ENCODE measurements around the gene BCKDK.

The BCKDK gene

DNA sequence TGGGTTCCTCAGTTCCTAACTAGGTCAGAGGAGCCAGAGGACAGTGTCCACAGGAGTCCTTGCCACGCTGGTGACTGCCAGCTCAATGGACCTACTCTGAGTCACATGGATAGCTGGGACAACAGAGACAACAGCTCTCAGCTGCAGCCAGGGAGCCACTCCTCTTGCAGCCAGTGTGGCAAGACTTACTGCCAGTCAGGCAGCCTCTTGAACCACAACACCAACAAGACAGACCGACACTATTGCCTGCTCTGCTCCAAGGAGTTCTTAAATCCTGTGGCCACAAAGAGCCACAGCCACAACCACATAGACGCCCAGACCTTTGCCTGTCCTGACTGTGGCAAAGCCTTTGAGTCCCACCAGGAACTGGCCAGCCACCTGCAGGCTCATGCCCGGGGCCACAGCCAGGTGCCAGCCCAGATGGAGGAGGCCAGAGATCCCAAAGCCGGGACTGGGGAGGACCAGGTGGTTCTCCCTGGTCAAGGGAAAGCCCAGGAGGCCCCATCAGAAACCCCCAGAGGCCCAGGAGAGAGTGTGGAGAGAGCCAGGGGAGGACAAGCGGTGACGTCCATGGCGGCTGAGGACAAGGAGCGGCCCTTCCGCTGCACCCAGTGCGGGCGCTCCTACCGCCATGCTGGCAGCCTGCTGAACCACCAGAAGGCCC lies 27.3 kb upstream of the BCKDK start:
- no peak for DNase-seq

- DNase-seq = no peak
Observed at GRCh38 chr16:31081428-31082351, 26.5 kb upstream of the BCKDK start.

GRCh38 chr16:31082368-31083045 lies 25.7 kb upstream of the BCKDK start:
- DNase-seq = no peak

GRCh38 chr16:31083081-31083480 lies 25.1 kb upstream of the BCKDK start:
- no peak for DNase-seq

- no peak for DNase-seq
Observed at GRCh38 chr16:31083556-31083955, 24.6 kb upstream of the BCKDK start.

DNA sequence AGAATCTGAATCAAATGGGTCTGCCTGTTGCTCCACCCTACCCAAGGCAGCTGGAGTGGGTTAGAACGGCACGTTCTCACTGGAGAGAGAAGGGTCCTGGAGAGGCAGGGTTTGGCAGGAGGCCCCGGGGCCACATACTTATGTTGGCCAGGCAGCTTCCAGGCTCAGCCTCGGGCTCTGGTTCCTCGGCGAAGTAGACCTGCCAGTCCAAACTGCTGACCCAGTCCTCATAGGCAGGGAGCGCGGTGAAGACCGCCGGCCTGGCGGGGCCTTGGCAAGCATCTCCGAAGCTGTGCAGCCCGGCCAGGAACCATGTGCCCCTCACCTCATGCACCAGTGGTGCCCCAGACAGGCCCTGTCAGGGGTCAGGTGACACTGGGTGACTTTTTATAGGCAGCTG lies 24.2 kb upstream of the BCKDK start:
- no peak for DNase-seq

GRCh38 chr16:31084584-31085302 lies 23.4 kb upstream of the BCKDK start:
- no peak for DNase-seq

DNA sequence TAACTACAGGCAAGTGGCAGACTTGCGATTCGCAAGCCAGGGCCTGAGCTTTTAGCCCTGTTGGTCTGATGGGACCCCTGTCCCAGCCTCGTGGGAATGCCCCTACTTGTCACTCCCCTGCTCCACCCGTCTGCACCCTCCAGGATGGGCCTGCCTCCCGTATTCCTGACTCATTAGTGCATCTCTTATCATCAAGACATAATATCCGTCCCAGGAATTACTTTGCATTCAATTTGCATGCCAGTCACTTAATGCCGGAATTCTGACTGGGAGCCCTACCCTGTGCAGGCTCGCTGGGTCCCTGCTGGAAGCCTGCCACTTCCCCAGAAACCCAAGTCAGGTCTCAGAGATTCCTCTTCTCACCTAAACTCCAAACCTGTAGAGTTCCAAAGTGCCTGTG lies 22.8 kb upstream of the BCKDK start:
- no peak for DNase-seq

DNA sequence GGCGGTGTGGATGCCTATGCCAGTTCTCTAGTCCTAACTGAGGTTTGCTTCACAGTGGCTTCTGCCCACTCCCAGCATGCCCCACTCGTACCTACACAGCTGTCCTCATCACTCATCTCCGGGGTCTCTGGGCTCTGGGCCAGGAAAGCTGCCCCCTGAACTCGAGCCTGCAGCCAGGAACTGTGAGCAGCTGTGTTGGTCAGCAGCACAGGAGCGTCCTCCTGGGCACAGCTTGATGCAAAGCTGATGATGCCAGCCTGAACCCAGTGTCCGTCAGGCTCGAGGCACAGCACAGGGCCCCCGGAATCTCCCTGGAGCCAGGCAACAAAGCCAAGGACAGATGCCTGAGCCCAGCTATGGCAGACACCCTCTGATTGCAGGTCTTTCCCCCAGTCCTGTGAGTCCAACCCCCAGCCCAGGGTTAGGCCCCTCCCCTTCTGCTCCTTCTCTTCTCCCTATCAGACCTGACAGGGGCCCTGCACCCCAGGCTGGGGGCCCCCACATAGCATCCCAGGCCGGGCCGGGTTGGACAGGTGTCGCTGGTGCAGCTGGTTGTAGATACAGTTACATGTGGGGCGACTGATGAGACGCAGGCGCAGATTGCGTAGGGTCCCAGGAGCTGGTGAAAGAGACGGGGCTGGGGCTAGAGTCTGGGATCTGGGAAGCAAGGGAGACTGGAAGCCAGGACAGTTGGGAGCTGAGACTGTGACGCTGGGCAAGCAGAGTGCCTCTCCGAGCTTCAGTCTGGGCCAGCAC lies 22.1 kb upstream of the BCKDK start:
- no peak for DNase-seq

GRCh38 chr16:31086629-31086906 lies 21.6 kb upstream of the BCKDK start:
- DNase-seq = no peak

DNA sequence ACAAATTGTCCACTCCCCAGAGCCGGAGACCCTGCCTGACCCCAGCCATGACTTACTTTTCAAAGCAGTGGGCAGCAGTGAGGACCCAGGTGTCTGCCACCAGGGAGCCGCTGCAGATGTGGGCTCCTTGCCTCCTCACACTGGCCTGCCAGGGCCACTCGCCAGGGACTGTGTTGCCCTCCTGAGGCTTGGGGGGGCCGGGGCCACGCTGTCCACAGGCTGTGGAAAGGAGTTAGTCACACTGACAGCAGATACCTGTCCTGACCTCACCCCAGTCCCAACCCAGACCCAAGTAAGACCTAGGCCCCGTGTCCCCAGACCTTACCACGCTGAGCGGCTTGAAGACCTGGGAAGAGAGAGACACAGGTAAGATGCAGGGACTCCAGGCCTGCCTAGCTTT lies 20.7 kb upstream of the BCKDK start:
- no peak for DNase-seq

DNA sequence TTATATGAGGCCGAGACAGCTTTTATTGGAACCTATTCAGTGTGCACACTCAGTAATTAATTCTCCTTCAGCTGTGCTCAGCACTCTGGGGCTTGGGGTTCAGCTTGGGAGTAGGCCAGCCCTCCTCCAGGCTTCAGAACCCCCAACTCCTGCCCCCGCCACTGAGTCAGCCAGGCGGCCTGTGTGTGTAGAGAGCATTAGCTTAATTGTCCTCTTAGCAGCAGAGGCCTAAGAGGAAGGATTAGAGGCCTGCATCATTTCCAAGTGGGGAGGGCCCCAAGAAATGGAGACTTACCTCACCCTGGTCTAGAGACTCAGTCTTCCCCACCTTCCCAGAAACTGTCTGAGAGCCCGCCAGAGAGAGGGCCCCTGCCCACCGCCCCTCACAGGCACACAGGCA lies 20.2 kb upstream of the BCKDK start:
- DNase-seq = no peak

DNA sequence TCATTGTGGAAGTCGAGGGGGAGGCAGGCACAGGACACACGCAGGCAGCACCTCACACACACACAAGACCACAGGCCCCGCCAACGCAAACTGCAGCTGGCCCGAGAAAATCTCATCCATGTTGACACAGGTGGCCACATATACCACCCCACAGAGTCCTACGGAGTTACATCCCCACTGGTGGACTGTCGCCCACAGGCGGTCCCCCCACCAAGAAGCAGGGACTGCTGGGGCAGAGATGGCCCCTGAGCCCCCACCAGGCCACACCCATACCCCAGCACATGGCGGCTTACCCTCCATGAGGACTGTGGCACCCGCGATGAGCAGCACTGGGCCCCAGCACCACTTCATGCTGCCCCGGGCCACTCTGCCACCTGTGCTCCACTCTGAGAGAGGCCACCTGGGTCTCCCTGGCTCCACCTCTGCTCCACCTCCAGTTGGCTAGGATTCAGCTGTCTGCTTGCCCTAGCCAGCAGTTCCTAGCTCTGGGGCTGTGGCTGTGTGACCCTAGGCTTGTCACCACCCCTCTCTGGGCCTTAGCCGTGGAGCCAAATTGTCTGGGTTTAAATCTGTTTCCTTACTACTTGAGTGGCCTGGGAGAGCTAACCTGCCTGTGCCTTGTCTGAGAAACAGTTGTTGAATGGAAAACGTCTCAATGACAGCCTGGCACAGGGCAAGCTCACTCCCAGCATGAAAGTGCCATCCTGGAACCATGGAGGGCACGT lies 19.6 kb upstream of the BCKDK start, which contains the start of gene PRSS53:
Gene PRSS53 (minus strand): TSS at position 485 of the 725 bp plus-strand sequence. CDS start 134 bp downstream, at position 351.
- no peak for DNase-seq

DNA sequence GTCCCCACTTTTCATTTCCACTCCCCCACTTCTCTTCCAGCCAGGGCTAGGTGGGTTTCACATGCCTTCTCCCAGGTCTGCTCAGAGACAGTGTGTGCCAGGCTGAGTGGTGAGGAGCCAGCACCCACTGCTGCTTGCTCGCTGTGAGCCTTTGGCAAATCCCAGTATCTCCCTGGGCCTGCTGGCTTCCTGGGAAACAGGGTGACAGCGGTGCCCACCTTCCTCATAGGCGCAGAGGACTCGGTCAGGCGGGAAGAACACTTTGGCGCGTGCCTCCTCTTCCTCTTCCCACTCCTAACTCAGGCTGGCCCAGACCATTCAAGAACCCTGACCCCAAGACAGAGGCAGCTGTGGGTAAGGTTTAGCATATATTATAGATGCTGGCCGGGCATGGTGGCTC lies 19.0 kb upstream of the BCKDK start:
- DNase-seq = no peak

DNA sequence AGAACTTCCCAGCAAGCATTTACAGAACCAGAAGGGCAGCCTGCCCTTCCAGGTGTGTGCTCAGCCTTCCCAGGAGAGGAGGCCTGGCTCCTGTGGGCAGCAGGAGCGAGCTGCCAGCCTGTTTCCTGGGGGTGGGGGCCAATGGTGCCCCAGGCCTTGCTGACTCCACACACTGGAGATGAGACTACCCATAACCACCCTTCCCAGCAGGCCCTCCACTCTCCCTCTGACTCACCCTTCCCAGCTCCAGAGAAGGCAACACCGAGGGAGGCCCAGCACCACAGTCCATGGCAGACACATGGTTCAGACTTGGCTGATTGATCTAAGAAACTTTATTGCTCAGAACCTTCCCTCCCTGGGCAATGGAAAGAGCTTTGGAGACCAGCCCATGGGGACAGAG lies 17.6 kb upstream of the BCKDK start:
- DNase-seq = no peak

GRCh38 chr16:31092330-31092729 lies 15.9 kb upstream of the BCKDK start:
- no peak for DNase-seq

DNA sequence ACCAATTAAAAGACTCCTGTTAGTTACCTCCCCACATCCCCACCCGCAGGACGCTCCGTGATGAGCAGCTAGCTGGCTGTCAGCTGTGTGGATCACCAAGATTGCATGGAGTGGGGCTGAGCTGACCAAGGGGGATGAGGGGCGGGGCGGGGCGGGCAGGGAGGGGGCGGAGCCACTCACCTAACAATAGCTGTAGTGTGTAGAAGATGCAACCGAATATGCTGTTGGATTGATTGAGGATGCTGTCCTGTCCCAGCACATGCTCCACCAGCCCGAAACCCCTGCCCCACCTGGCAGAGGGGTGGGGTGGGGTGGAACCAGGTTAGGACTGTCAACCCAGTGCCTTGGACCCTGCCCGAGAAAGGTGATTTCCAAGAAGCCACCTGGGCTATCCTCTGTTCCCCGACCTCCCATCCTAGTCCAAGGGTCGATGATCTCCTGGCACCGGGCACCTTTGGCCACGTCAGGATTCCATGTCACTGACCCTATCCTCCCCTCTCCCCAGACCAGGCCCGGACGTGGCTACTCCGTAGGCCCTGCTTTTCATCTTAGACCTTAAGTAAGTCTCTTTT lies 15.0 kb upstream of the BCKDK start:
- no peak for DNase-seq

GRCh38 chr16:31094088-31094423 lies 14.1 kb upstream of the BCKDK start:
- no peak for DNase-seq

- peak; percentile 89 to 92 for DNase-seq
Observed at GRCh38 chr16:31094424-31095120, 13.6 kb upstream of the BCKDK start, which contains the start of gene VKORC1. Gene VKORC1 (minus strand): TSS chr16:31094797. CDS start chr16:31094729, 68 bp downstream.

GRCh38 chr16:31099860-31100638 lies 8.1 kb upstream of the BCKDK start:
- DNase-seq = no peak

All from stimulated activated CD4-positive, alpha-beta T cell treated with anti-CD3 and anti-CD28 coated beads, Interleukin-2, amount 100 ng/mL, for 24 hours (primary cell).